ENCODE measurements around the gene PLCG2.
"Not testable (repeated sequence)": the region's sequence is repeated elsewhere in the genome, so short reads cannot be mapped to it uniquely, and the experiment has no call there.

PLCG2 gene

GRCh38 chr16:81755915-81756614, 23.0 kb upstream of the PLCG2 start:
- DNase-seq = no peak

- DNase-seq = no peak
Observed at GRCh38 chr16:81756615-81757356, 22.3 kb upstream of the PLCG2 start.

GRCh38 chr16:81758376-81758775, 20.7 kb upstream of the PLCG2 start:
- no peak for DNase-seq

- not testable (repeated sequence) for DNase-seq
Observed at GRCh38 chr16:81762322-81762721, 16.8 kb upstream of the PLCG2 start.

- DNase-seq = no peak
Observed at GRCh38 chr16:81765111-81765919, 13.8 kb upstream of the PLCG2 start.

- DNase-seq = no peak
Observed at GRCh38 chr16:81765969-81766368, 13.1 kb upstream of the PLCG2 start.

- no peak for DNase-seq
Observed at GRCh38 chr16:81767987-81768592, 11.0 kb upstream of the PLCG2 start.

GRCh38 chr16:81770008-81770407, 9.1 kb upstream of the PLCG2 start:
- DNase-seq = no peak

- no peak for DNase-seq
Observed at GRCh38 chr16:81774348-81774747, 4.7 kb upstream of the PLCG2 start.

GRCh38 chr16:81775570-81775969, 3.5 kb upstream of the PLCG2 start:
- DNase-seq = no peak

GRCh38 chr16:81778231-81778630, 860 bp upstream of the PLCG2 start:
- DNase-seq = no peak

- no peak for DNase-seq
Observed at GRCh38 chr16:81779536-81780320, 637 bp downstream of the PLCG2 start.

- no peak for DNase-seq
Observed at GRCh38 chr16:81780350-81780749, 1.3 kb downstream of the PLCG2 start.

GRCh38 chr16:81782236-81782635, 3.1 kb downstream of the PLCG2 start:
- no peak for DNase-seq

- no peak for DNase-seq
Observed at GRCh38 chr16:81784072-81784795, 5.1 kb downstream of the PLCG2 start.

- DNase-seq = no peak
Observed at GRCh38 chr16:81785138-81785924, 6.2 kb downstream of the PLCG2 start.

GRCh38 chr16:81786321-81786720, 7.2 kb downstream of the PLCG2 start:
- no peak for DNase-seq

- no peak for DNase-seq
Observed at GRCh38 chr16:81786868-81787267, 7.8 kb downstream of the PLCG2 start.

GRCh38 chr16:81787659-81788058, 8.6 kb downstream of the PLCG2 start:
- no peak for DNase-seq

- no peak for DNase-seq
Observed at GRCh38 chr16:81790277-81790676, 11.2 kb downstream of the PLCG2 start.

All from effector CD8-positive, alpha-beta T cell (primary cell).